ENCODE measurements around the gene CTIF.

CTIF gene

GRCh38 chr18:48533340-48534070, 5.3 kb upstream of the CTIF start:
- DNase-seq (ENCODE audit: low spot score) = no peak

GRCh38 chr18:48534364-48534763, 4.5 kb upstream of the CTIF start:
- no peak for DNase-seq (ENCODE audit: low spot score)

GRCh38 chr18:48535956-48536355, 2.9 kb upstream of the CTIF start:
- no peak for DNase-seq (ENCODE audit: low spot score)

GRCh38 chr18:48536516-48536915, 2.3 kb upstream of the CTIF start:
- no peak for DNase-seq (ENCODE audit: low spot score)

- DNase-seq (ENCODE audit: low spot score) = no peak
These were observed 797 bp downstream of the CTIF start for GRCh38 chr18:48539406-48540250.

GRCh38 chr18:48540251-48541025, 1.6 kb downstream of the CTIF start:
- peak; percentile 26 for DNase-seq (ENCODE audit: low spot score)

GRCh38 chr18:48541026-48541746, 2.4 kb downstream of the CTIF start:
- DNase-seq (ENCODE audit: low spot score) = peak; percentile 34

GRCh38 chr18:48541747-48542400, 3.0 kb downstream of the CTIF start:
- no peak for DNase-seq (ENCODE audit: low spot score)

GRCh38 chr18:48542513-48543181, 3.8 kb downstream of the CTIF start:
- DNase-seq (ENCODE audit: low spot score) = no peak

GRCh38 chr18:48543228-48543627, 4.4 kb downstream of the CTIF start:
- no peak for DNase-seq (ENCODE audit: low spot score)

GRCh38 chr18:48544116-48544515, 5.3 kb downstream of the CTIF start:
- DNase-seq (ENCODE audit: low spot score) = no peak

GRCh38 chr18:48544661-48545415, 6.0 kb downstream of the CTIF start:
- no peak for DNase-seq (ENCODE audit: low spot score)

GRCh38 chr18:48545757-48546321, 7.0 kb downstream of the CTIF start:
- no peak for DNase-seq (ENCODE audit: low spot score)

GRCh38 chr18:48546396-48546795, 7.6 kb downstream of the CTIF start:
- DNase-seq (ENCODE audit: low spot score) = no peak

GRCh38 chr18:48547531-48547981, 8.7 kb downstream of the CTIF start:
- no peak for DNase-seq (ENCODE audit: low spot score)

- DNase-seq (ENCODE audit: low spot score) = no peak
These were observed 9.4 kb downstream of the CTIF start for GRCh38 chr18:48548011-48548771.

GRCh38 chr18:48548921-48549320, 10.1 kb downstream of the CTIF start:
- no peak for DNase-seq (ENCODE audit: low spot score)

GRCh38 chr18:48550101-48550729, 11.4 kb downstream of the CTIF start:
- no peak for DNase-seq (ENCODE audit: low spot score)

All from hematopoietic multipotent progenitor cell treated with erythropoietin and hydrocortisone succinate and interleukin-3 and kit ligand, for 15 days (in vitro differentiated cells).